Glutamatergic neuron (in vitro differentiated cells): ENCODE measurements around the gene PNPLA7. TPM values are rescaled to one million over a fixed set of nuclear protein-coding genes. Genes with fewer than 3 reads are reported as not detected.

Experiments used
- DNase-seq: peaks from one replicate; pipeline ENCODE4 v3.0.0; 2022
- H3K27ac Mint-ChIP-seq: one replicate; pipeline ENCODE4 v1.8.0; 2020; ENCODE audit warnings: mild to moderate bottlenecking, mixed read lengths, inconsistent platforms; ENCODE audit not compliant: unreplicated experiment
- H3K27me3 Mint-ChIP-seq: one replicate; pipeline ENCODE4 v1.8.0; 2020; ENCODE audit warnings: mild to moderate bottlenecking, moderate library complexity, mixed read lengths, inconsistent platforms; ENCODE audit not compliant: unreplicated experiment
- H3K36me3 Mint-ChIP-seq: one replicate; pipeline ENCODE4 v1.8.0; 2020; ENCODE audit warnings: mild to moderate bottlenecking, mixed read lengths, inconsistent platforms; ENCODE audit not compliant: unreplicated experiment
- H3K4me1 Mint-ChIP-seq: one replicate; pipeline ENCODE4 v1.8.0; 2020; ENCODE audit warnings: mild to moderate bottlenecking, low read depth, mixed read lengths, inconsistent platforms; ENCODE audit not compliant: unreplicated experiment
- H3K4me3 Mint-ChIP-seq: one replicate; pipeline ENCODE4 v1.8.0; 2020; ENCODE audit warnings: mild to moderate bottlenecking, mixed read lengths, inconsistent platforms; ENCODE audit not compliant: unreplicated experiment
- H3K9me3 Mint-ChIP-seq: one replicate; pipeline ENCODE4 v1.8.0; 2020; ENCODE audit warnings: mild to moderate bottlenecking, moderate library complexity, mixed read lengths, inconsistent platforms; ENCODE audit not compliant: unreplicated experiment
- CTCF ChIP-seq: fragments of 200-600 bp; sonication (generic); IDR thresholded peaks from one replicate; pipeline ENCODE4 v1.5.0; 2021; ENCODE audit not compliant: partially characterized antibody, unreplicated experiment
- total RNA-seq: library from RNA; stranded (reverse); fragmentation: NEBNext Ultra II Directional; extraction: Animal tissue kit (Norgen Biotek cat#: 25700); gene quantifications from one replicate; pipeline ENCODE4 v1.2.1, GENCODE V29; 2021; ENCODE audit not compliant: unreplicated experiment

PNPLA7 gene
- total RNA-seq, 1 donor from 2014 or later: 6.7 TPM

- H3K9me3 Mint-ChIP-seq: no peaks in the 10 kb centered on the region
- H3K4me3 Mint-ChIP-seq: no peak overlapping the region
- H3K4me1 Mint-ChIP-seq: no peaks in the 10 kb centered on the region
- DNase-seq: no peak
- no peak for TF ChIP-seq CTCF
- H3K36me3 Mint-ChIP-seq: no peaks in the 10 kb centered on the region
- H3K27me3 Mint-ChIP-seq: peaks cover 3% of the 10 kb centered on the region
- H3K27ac Mint-ChIP-seq: no peak overlapping the region
These were observed 120.1 kb downstream of the PNPLA7 start for GRCh38 chr9:137429974-137430722.

GRCh38 chr9:137429546-137429890, 120.7 kb downstream of the PNPLA7 start:
- Mint-ChIP-seq H3K4me1 (no peaks in the 10 kb centered on the region), H3K27ac (no peak overlapping the region), H3K9me3 (no peaks in the 10 kb centered on the region), H3K36me3 (no peaks in the 10 kb centered on the region), H3K4me3 (no peak overlapping the region), H3K27me3 (peaks cover 3% of the 10 kb centered on the region)
- TF ChIP-seq CTCF: no peak
- DNase-seq: no peak

GRCh38 chr9:137428841-137429545, 121.2 kb downstream of the PNPLA7 start:
- no peak overlapping the region for H3K27ac Mint-ChIP-seq
- peaks cover 3% of the 10 kb centered on the region for H3K9me3 Mint-ChIP-seq
- H3K27me3 Mint-ChIP-seq: peaks cover 5% of the 10 kb centered on the region
- no peaks in the 10 kb centered on the region for H3K4me1 Mint-ChIP-seq
- DNase-seq: no peak
- H3K36me3 Mint-ChIP-seq: no peaks in the 10 kb centered on the region
- no peak overlapping the region for H3K4me3 Mint-ChIP-seq
- no peak for TF ChIP-seq CTCF

- H3K9me3 Mint-ChIP-seq: peaks cover 3% of the 10 kb centered on the region
- H3K4me3 Mint-ChIP-seq: no peak overlapping the region
- DNase-seq: no peak
- H3K27ac Mint-ChIP-seq: no peak overlapping the region
- TF ChIP-seq CTCF: no peak
- H3K4me1 Mint-ChIP-seq: no peaks in the 10 kb centered on the region
- H3K36me3 Mint-ChIP-seq: no peaks in the 10 kb centered on the region
- peaks cover 5% of the 10 kb centered on the region for H3K27me3 Mint-ChIP-seq
These were observed 121.9 kb downstream of the PNPLA7 start for GRCh38 chr9:137428311-137428630.

GRCh38 chr9:137427454-137428310, 122.5 kb downstream of the PNPLA7 start:
- no peaks in the 10 kb centered on the region for H3K36me3 Mint-ChIP-seq
- peaks cover 3% of the 10 kb centered on the region for H3K9me3 Mint-ChIP-seq
- no peak overlapping the region for H3K4me3 Mint-ChIP-seq
- no peak overlapping the region for H3K27ac Mint-ChIP-seq
- no peaks in the 10 kb centered on the region for H3K4me1 Mint-ChIP-seq
- peaks cover 5% of the 10 kb centered on the region for H3K27me3 Mint-ChIP-seq
- DNase-seq: no peak
- TF ChIP-seq CTCF: no peak
